ENCODE data around the gene PLXND1.
"Not testable (repeated sequence)": the region's sequence is repeated elsewhere in the genome, so short reads cannot be mapped to it uniquely, and the experiment has no call there.

Gene PLXND1

GRCh38 chr3:129526121-129526900 is 80.2 kb downstream of the PLXND1 start:
- Mint-ChIP-seq H3K27me3 (no peaks in the 10 kb centered on the region), H3K4me3 (no peak overlapping the region), H3K36me3 (no peaks in the 10 kb centered on the region), H3K27ac (no peak overlapping the region), H3K9me3 (ENCODE audit: low read depth) (no peaks in the 10 kb centered on the region), H3K4me1 (ENCODE audit: low read depth) (no peaks in the 10 kb centered on the region)

- H3K27ac Mint-ChIP-seq: no peak overlapping the region
- no peaks in the 10 kb centered on the region for H3K4me1 Mint-ChIP-seq (ENCODE audit: low read depth)
- no peaks in the 10 kb centered on the region for H3K9me3 Mint-ChIP-seq (ENCODE audit: low read depth)
- H3K36me3 Mint-ChIP-seq: no peaks in the 10 kb centered on the region
- no peak overlapping the region for H3K4me3 Mint-ChIP-seq
- no peaks in the 10 kb centered on the region for H3K27me3 Mint-ChIP-seq
Measured at GRCh38 chr3:129525341-129525968, 81.0 kb downstream of the PLXND1 start.

GRCh38 chr3:129524081-129524480 is 82.4 kb downstream of the PLXND1 start:
- Mint-ChIP-seq H3K27ac (no peak overlapping the region), H3K27me3 (no peaks in the 10 kb centered on the region), H3K4me3 (no peak overlapping the region), H3K36me3 (no peaks in the 10 kb centered on the region), H3K4me1 (ENCODE audit: low read depth) (no peaks in the 10 kb centered on the region), H3K9me3 (ENCODE audit: low read depth) (no peaks in the 10 kb centered on the region)

- Mint-ChIP-seq H3K36me3 (no peaks in the 10 kb centered on the region), H3K27ac (peak overlapping the region; percentile 10), H3K4me1 (ENCODE audit: low read depth) (no peaks in the 10 kb centered on the region), H3K9me3 (ENCODE audit: low read depth) (no peaks in the 10 kb centered on the region), H3K4me3 (no peak overlapping the region), H3K27me3 (no peaks in the 10 kb centered on the region)
Measured at GRCh38 chr3:129522953-129523352, 83.5 kb downstream of the PLXND1 start.

GRCh38 chr3:129521611-129522010 is 84.9 kb downstream of the PLXND1 start:
- H3K4me1 Mint-ChIP-seq (ENCODE audit: low read depth): no peaks in the 10 kb centered on the region
- H3K36me3 Mint-ChIP-seq: no peaks in the 10 kb centered on the region
- no peaks in the 10 kb centered on the region for H3K27me3 Mint-ChIP-seq
- no peak overlapping the region for H3K4me3 Mint-ChIP-seq
- H3K9me3 Mint-ChIP-seq (ENCODE audit: low read depth): no peaks in the 10 kb centered on the region
- no peak overlapping the region for H3K27ac Mint-ChIP-seq

- Mint-ChIP-seq H3K27ac (no peak overlapping the region), H3K4me3 (no peak overlapping the region), H3K4me1 (ENCODE audit: low read depth) (no peaks in the 10 kb centered on the region), H3K27me3 (no peaks in the 10 kb centered on the region), H3K9me3 (ENCODE audit: low read depth) (no peaks in the 10 kb centered on the region), H3K36me3 (no peaks in the 10 kb centered on the region)
Measured at GRCh38 chr3:129520960-129521359, 85.5 kb downstream of the PLXND1 start.

GRCh38 chr3:129519896-129520715 is 86.4 kb downstream of the PLXND1 start:
- Mint-ChIP-seq H3K9me3 (ENCODE audit: low read depth) (no peaks in the 10 kb centered on the region), H3K4me1 (ENCODE audit: low read depth) (no peaks in the 10 kb centered on the region), H3K27me3 (no peaks in the 10 kb centered on the region), H3K36me3 (no peaks in the 10 kb centered on the region), H3K4me3 (no peak overlapping the region), H3K27ac (no peak overlapping the region)

- no peaks in the 10 kb centered on the region for H3K9me3 Mint-ChIP-seq (ENCODE audit: low read depth)
- no peaks in the 10 kb centered on the region for H3K4me1 Mint-ChIP-seq (ENCODE audit: low read depth)
- H3K4me3 Mint-ChIP-seq: no peak overlapping the region
- no peaks in the 10 kb centered on the region for H3K27me3 Mint-ChIP-seq
- H3K27ac Mint-ChIP-seq: no peak overlapping the region
- no peaks in the 10 kb centered on the region for H3K36me3 Mint-ChIP-seq
Measured at GRCh38 chr3:129519449-129519848, 87.0 kb downstream of the PLXND1 start.

GRCh38 chr3:129518581-129518980 is 87.9 kb downstream of the PLXND1 start:
- no peak overlapping the region for H3K4me3 Mint-ChIP-seq
- no peaks in the 10 kb centered on the region for H3K36me3 Mint-ChIP-seq
- H3K9me3 Mint-ChIP-seq (ENCODE audit: low read depth): no peaks in the 10 kb centered on the region
- H3K4me1 Mint-ChIP-seq (ENCODE audit: low read depth): no peaks in the 10 kb centered on the region
- H3K27ac Mint-ChIP-seq: no peak overlapping the region
- no peaks in the 10 kb centered on the region for H3K27me3 Mint-ChIP-seq

- no peaks in the 10 kb centered on the region for H3K27me3 Mint-ChIP-seq
- H3K36me3 Mint-ChIP-seq: no peaks in the 10 kb centered on the region
- H3K9me3 Mint-ChIP-seq (ENCODE audit: low read depth): no peaks in the 10 kb centered on the region
- H3K27ac Mint-ChIP-seq: no peak overlapping the region
- no peak overlapping the region for H3K4me3 Mint-ChIP-seq
- no peaks in the 10 kb centered on the region for H3K4me1 Mint-ChIP-seq (ENCODE audit: low read depth)
Measured at GRCh38 chr3:129518038-129518561, 88.4 kb downstream of the PLXND1 start.

GRCh38 chr3:129517516-129517915 is 89.0 kb downstream of the PLXND1 start:
- no peak overlapping the region for H3K27ac Mint-ChIP-seq
- H3K36me3 Mint-ChIP-seq: peaks cover 2% of the 10 kb centered on the region
- H3K4me3 Mint-ChIP-seq: no peak overlapping the region
- no peaks in the 10 kb centered on the region for H3K9me3 Mint-ChIP-seq (ENCODE audit: low read depth)
- no peaks in the 10 kb centered on the region for H3K4me1 Mint-ChIP-seq (ENCODE audit: low read depth)
- H3K27me3 Mint-ChIP-seq: no peaks in the 10 kb centered on the region

GRCh38 chr3:129515821-129516432 is 90.5 kb downstream of the PLXND1 start:
- H3K9me3 Mint-ChIP-seq (ENCODE audit: low read depth); H3K36me3 Mint-ChIP-seq; H3K4me1 Mint-ChIP-seq (ENCODE audit: low read depth); H3K4me3 Mint-ChIP-seq; H3K27me3 Mint-ChIP-seq; H3K27ac Mint-ChIP-seq: not testable (repeated sequence)

- H3K4me1 Mint-ChIP-seq (ENCODE audit: low read depth); H3K27ac Mint-ChIP-seq; H3K27me3 Mint-ChIP-seq; H3K4me3 Mint-ChIP-seq; H3K9me3 Mint-ChIP-seq (ENCODE audit: low read depth); H3K36me3 Mint-ChIP-seq: not testable (repeated sequence)
Measured at GRCh38 chr3:129515108-129515820, 91.2 kb downstream of the PLXND1 start.

- Mint-ChIP-seq H3K27ac (no peak overlapping the region), H3K27me3 (no peaks in the 10 kb centered on the region), H3K36me3 (peaks cover 4% of the 10 kb centered on the region), H3K4me3 (no peak overlapping the region), H3K4me1 (ENCODE audit: low read depth) (no peaks in the 10 kb centered on the region), H3K9me3 (ENCODE audit: low read depth) (no peaks in the 10 kb centered on the region)
Measured at GRCh38 chr3:129514563-129514962, 91.9 kb downstream of the PLXND1 start.
